B cell (primary cell): ENCODE measurements around the gene MYADML2. TPM values are rescaled to one million over a fixed set of nuclear protein-coding genes. Genes with fewer than 3 reads are reported as not detected.
A peak's percentile ranks its signal among the peaks of the same experiment; 100 is the strongest.

ENCODE experiments used
- ATAC-seq: fragments of 200-7000 bp; cut with Tn5 transposase; one replicate; pipeline ENCODE4 v1.10.0; 2021; ENCODE audit warnings: low read depth, mild to moderate bottlenecking, moderate number of reproducible peaks, moderate library complexity
- CTCF ChIA-PET: fragments of 350-600 bp; sonication (Branson Sonifier 250); formaldehyde crosslinking; loops from one replicate; lab custom pipeline; 2021; ENCODE audit warnings: antibody characterized with exemption, inconsistent platforms; lab: Charles Lee
- POLR2A ChIA-PET: fragments of 350-600 bp; sonication (Branson Sonifier 250); formaldehyde crosslinking; loops from one replicate; lab custom pipeline; 2021; ENCODE audit warnings: antibody characterized with exemption; lab: Charles Lee
- DNase-seq: peaks from one replicate; pipeline ENCODE4 v3.0.0; 2013
- H2AFZ ChIP-seq: 2 replicates; pipeline ENCODE4 v1.6.1; 2012; ENCODE audit warnings: mild to moderate bottlenecking, low read depth, low read length; ENCODE audit not compliant: insufficient read depth, poor library complexity, severe bottlenecking
- H3K27ac ChIP-seq, 2 donors: 1 replicate in 1 of 2; 2 replicates in 1 of 2; pipeline ENCODE4 v1.5.1; 2012 to 2013; ENCODE audit warnings: low read length in 2 of 2, mild to moderate bottlenecking in 2 of 2, moderate library complexity in 1 of 2
- H3K27me3 ChIP-seq, 4 experiments: fragments of 200-600 bp in 1 of 4; sonication (generic) in 1 of 4; replicated peaks in 1 of 4; 1 replicate in 2 of 4; 2 replicates in 2 of 4; pipeline versions ENCODE4 v1.6.1 to v1.7.0; 2013 to 2016; ENCODE audit warnings: low read length in 3 of 4, mild to moderate bottlenecking in 2 of 4, mixed read lengths in 1 of 4, moderate library complexity in 1 of 4; ENCODE audit not compliant: insufficient read depth in 4 of 4, control insufficient read depth in 3 of 4; ENCODE audit errors: control extremely low read depth in 1 of 4
- H3K36me3 ChIP-seq, 2 experiments: replicated peaks in 1 of 2; 1 replicate in 1 of 2; 2 replicates in 1 of 2; pipeline versions ENCODE4 v1.6.1 to v1.7.1; 2013; ENCODE audit warnings: low read length in 1 of 2; ENCODE audit not compliant: insufficient read depth in 2 of 2, control insufficient read depth in 1 of 2; ENCODE audit errors: control extremely low read depth in 1 of 2, extremely low read depth in 1 of 2
- H3K4me1 ChIP-seq, 2 donors: fragments of 200-600 bp in 1 of 2; sonication (generic) in 1 of 2; 1 replicate in 1 of 2; 2 replicates in 1 of 2; pipeline versions ENCODE4 v1.5.1 to v1.6.1; 2013 to 2017; ENCODE audit warnings: low read length in 2 of 2; ENCODE audit not compliant: control insufficient read depth in 2 of 2, insufficient read depth in 2 of 2
- H3K4me2 ChIP-seq: replicated peaks from 2 replicates; pipeline ENCODE3; 2012; ENCODE audit warnings: mild to moderate bottlenecking, low read depth, low read length; ENCODE audit not compliant: poor library complexity, severe bottlenecking
- H3K4me3 ChIP-seq, 5 experiments: fragments of 200-600 bp in 1 of 5; sonication (generic) in 1 of 5; 1 replicate in 3 of 5; 2 replicates in 2 of 5; pipeline versions ENCODE4 v1.5.1 to v1.7.0; 2011 to 2016; ENCODE audit warnings: low read length in 4 of 5, mild to moderate bottlenecking in 4 of 5, low read depth in 2 of 5, control low read depth in 1 of 5, moderate library complexity in 1 of 5; ENCODE audit not compliant: insufficient read depth in 1 of 5; ENCODE audit errors: control extremely low read depth in 1 of 5, extremely low read depth in 1 of 5
- H3K79me2 ChIP-seq: fragments of 200-600 bp; sonication (generic); one replicate; pipeline ENCODE4 v1.6.0; 2016; ENCODE audit warnings: low read length; ENCODE audit not compliant: control insufficient read depth, insufficient read depth
- H3K9ac ChIP-seq: fragments of 200-600 bp; sonication (generic); 2 replicates; pipeline ENCODE4 v1.6.1; 2017; ENCODE audit warnings: mild to moderate bottlenecking, low read length, moderate library complexity
- H3K9me3 ChIP-seq, 3 donors: one replicate each; pipeline versions ENCODE4 v1.6.1 to v1.7.1; 2013; ENCODE audit warnings: low read length in 2 of 3; ENCODE audit not compliant: control insufficient read depth in 2 of 3, insufficient read depth in 1 of 3; ENCODE audit errors: control extremely low read depth in 1 of 3
- H4K20me1 ChIP-seq: 2 replicates; pipeline ENCODE4 v1.6.0; 2012; ENCODE audit warnings: mild to moderate bottlenecking, low read length; ENCODE audit not compliant: insufficient read depth, control insufficient read depth, poor library complexity, severe bottlenecking
- H3K27ac Mint-ChIP-seq: one replicate; pipeline ENCODE4 v1.8.0; 2021; ENCODE audit warnings: mixed read lengths
- H3K27me3 Mint-ChIP-seq: one replicate; pipeline ENCODE4 v1.8.0; 2021; ENCODE audit warnings: mixed read lengths
- H3K4me1 Mint-ChIP-seq: one replicate; pipeline ENCODE4 v1.8.0; 2021; ENCODE audit warnings: mixed read lengths
- H3K4me3 Mint-ChIP-seq: one replicate; pipeline ENCODE4 v1.8.0; 2021; ENCODE audit warnings: mixed read lengths
- H3K9me3 Mint-ChIP-seq: one replicate; pipeline ENCODE4 v1.8.0; 2022; ENCODE audit warnings: mixed read lengths; ENCODE audit not compliant: insufficient read depth
- CTCF ChIP-seq: fragments of 200-600 bp; IDR thresholded peaks from one replicate; pipeline ENCODE4 v1.8.0; 2022; ENCODE audit warnings: antibody characterized with exemption, mild to moderate bottlenecking
- EZH2 ChIP-seq: IDR thresholded peaks from 2 replicates; pipeline ENCODE4 v1.6.1; 2012; ENCODE audit warnings: borderline replicate concordance, low read depth, mild to moderate bottlenecking, moderate library complexity, low read length; ENCODE audit not compliant: insufficient read depth, poor library complexity, severe bottlenecking
- WGBS: methylation state at CpG from one replicate; pipeline ENCODE4 v1.1.5; 2013; ENCODE audit warnings: missing lambda C conversion rate; ENCODE audit not compliant: insufficient coverage; 5-methylcytosine and 5-hydroxymethylcytosine counted together
- intact Hi-C: fragments of 100-400 bp; cut with micrococcal nuclease; formaldehyde crosslinking; loops from one replicate; pipeline ENCODE4 v1.10.0; 2022
- polyA plus RNA-seq: library from polyadenylated mRNA; depleted of rRNA; stranded (reverse); fragments of >200 nt; gene quantifications from 2 replicates; pipeline ENCODE4 v1.2.3, GENCODE V29; 2012
- total RNA-seq, 2 donors: library from RNA; stranded (reverse); fragments of 120-200 nt in 1 of 2; gene quantifications; 1 replicate in 1 of 2; 2 replicates in 1 of 2; pipeline versions ENCODE4 v1.2.3 to v1.2.4, GENCODE V29; 2013 to 2022

The MYADML2 gene
- total and polyA plus RNA-seq, 2 donors (not counting 1 experiment from before 2014, with no cell fraction given), result not detected

GRCh38 chr17:81890447-81891302 is 56.4 kb downstream of the MYADML2 start:
- Mint-ChIP-seq H3K9me3 (no peaks in the 10 kb centered on the region), H3K27ac (peak overlapping the region; percentile 88), H3K4me3 (peak overlapping the region; percentile 83), H3K27me3 (no peaks in the 10 kb centered on the region), H3K4me1 (peaks cover 19% of the 10 kb centered on the region)
- ATAC-seq (no peak), DNase-seq (peak; percentile 55)
- ChIA-PET POLR2A (interaction anchor here (1.0 kb wide), 1 partner anchor 207 kb away, joined by 3 read pairs; the partner anchor contains the start of genes ARL16 and HGS), CTCF (interaction anchor here (0.7 kb wide), 1 partner anchor 18 kb away, joined by 3 read pairs; no protein-coding TSS in a partner anchor)
- 11% methylated on average over 65 of the region's 69 CpGs for WGBS
- Histone ChIP-seq H4K20me1 (peaks cover 7% of the 10 kb centered on the region), H3K36me3 (peaks cover 2 to 45% of the 10 kb centered on the region in 2 experiments), H3K79me2 (peaks cover 50% of the 10 kb centered on the region), H3K4me3 (peak overlapping the region; percentile 4 to 71 (median 62)), H3K27me3 (no peaks in the 10 kb centered on the region), H2AFZ (peak overlapping the region; percentile 38), H3K9me3 (no peaks in the 10 kb centered on the region), H3K4me1 (peaks cover 10 to 25% of the 10 kb centered on the region in 2 donors), H3K4me2 (peak overlapping the region; percentile 93), H3K27ac (peak overlapping the region; percentile 34 to 83), H3K9ac (peak overlapping the region; percentile 84)
- intact Hi-C loops, result loop anchor here (1.0 to 5.0 kb wide), 7 partner anchors 20 to 207 kb away; partner anchors contain the start of genes ARL16, MAFG, MCRIP1 and MRPL12
- TF ChIP-seq CTCF (no peak), EZH2 (no peak)

Other genes with a start within 250 kb of the MYADML2 start
- 23.8 and 24.1 TPM in 2 replicates for gene MRPL12, start 243.9 kb downstream of the MYADML2 start, total RNA-seq
- gene MRPL12, start 243.9 kb downstream of the MYADML2 start, polyA plus RNA-seq, result 15.9 and 25.6 TPM in 2 replicates
- 5.0 and 6.5 TPM in 2 replicates for gene SLC25A10, start 234.9 kb downstream of the MYADML2 start, total RNA-seq
- gene SLC25A10, start 234.9 kb downstream of the MYADML2 start, polyA plus RNA-seq, result 2.9 and 3.9 TPM in 2 replicates
- not detected in 2 replicates for gene GCGR, start 143.1 kb downstream of the MYADML2 start, total RNA-seq
- gene GCGR, start 143.1 kb downstream of the MYADML2 start, polyA plus RNA-seq, result not detected in 2 replicates
- 69.7 and 74.3 TPM in 2 replicates for gene MCRIP1, start 113.9 kb downstream of the MYADML2 start, total RNA-seq
- 59.2 and 84.0 TPM in 2 replicates for gene MCRIP1, start 113.9 kb downstream of the MYADML2 start, polyA plus RNA-seq
- gene PPP1R27, start 112.2 kb downstream of the MYADML2 start, total RNA-seq, result not detected in 2 replicates
- gene PPP1R27, start 112.2 kb downstream of the MYADML2 start, polyA plus RNA-seq, result not detected in 2 replicates
- gene P4HB, start 86.7 kb downstream of the MYADML2 start, total RNA-seq, result 191 and 197 TPM in 2 replicates
- 37.4 and 42.5 TPM in 2 replicates for gene P4HB, start 86.7 kb downstream of the MYADML2 start, polyA plus RNA-seq
- gene ARHGDIA, start 75.9 kb downstream of the MYADML2 start, total RNA-seq, result 262 and 263 TPM in 2 replicates
- 510 and 744 TPM in 2 replicates for gene ARHGDIA, start 75.9 kb downstream of the MYADML2 start, polyA plus RNA-seq
- 49.7 and 52.1 TPM in 2 replicates for gene ALYREF, start 55.6 kb downstream of the MYADML2 start, total RNA-seq
- gene ALYREF, start 55.6 kb downstream of the MYADML2 start, polyA plus RNA-seq, result 102 and 128 TPM in 2 replicates
- gene ANAPC11, start 55.5 kb downstream of the MYADML2 start, total RNA-seq, result 39.5 and 43.3 TPM in 2 replicates
- gene ANAPC11, start 55.5 kb downstream of the MYADML2 start, polyA plus RNA-seq, result 110 and 120 TPM in 2 replicates
- 0.24 and 0.44 TPM in 2 replicates for gene NPB, start 45.0 kb downstream of the MYADML2 start, total RNA-seq
- gene NPB, start 45.0 kb downstream of the MYADML2 start, polyA plus RNA-seq, result not detected in 2 replicates
- 34.2 and 34.9 TPM in 2 replicates for gene PCYT2, start 35.8 kb downstream of the MYADML2 start, total RNA-seq
- 33.4 and 38.7 TPM in 2 replicates for gene PCYT2, start 35.8 kb downstream of the MYADML2 start, polyA plus RNA-seq
- 82.7 and 83.2 TPM in 2 replicates for gene SIRT7, start 29.1 kb downstream of the MYADML2 start, total RNA-seq
- 59.5 and 77.2 TPM in 2 replicates for gene SIRT7, start 29.1 kb downstream of the MYADML2 start, polyA plus RNA-seq
- gene MAFG, start 19.5 kb downstream of the MYADML2 start, total RNA-seq, result 27.9 and 29.0 TPM in 2 replicates
- 11.4 and 29.8 TPM in 2 replicates for gene MAFG, start 19.5 kb downstream of the MYADML2 start, polyA plus RNA-seq
- gene PYCR1, start 9.9 kb downstream of the MYADML2 start, total RNA-seq, result 3.7 and 4.4 TPM in 2 replicates
- gene PYCR1, start 9.9 kb downstream of the MYADML2 start, polyA plus RNA-seq, result 3.7 and 4.3 TPM in 2 replicates
- not detected in 2 replicates for gene NOTUM, start 14.0 kb upstream of the MYADML2 start, total RNA-seq
- not detected in 2 replicates for gene NOTUM, start 14.0 kb upstream of the MYADML2 start, polyA plus RNA-seq
- 46.7 and 50.4 TPM in 2 replicates for gene ASPSCR1, start 30.4 kb upstream of the MYADML2 start, total RNA-seq
- gene ASPSCR1, start 30.4 kb upstream of the MYADML2 start, polyA plus RNA-seq, result 32.3 and 34.0 TPM in 2 replicates
- 26.7 and 37.0 TPM in 2 replicates for gene CENPX, start 75.6 kb upstream of the MYADML2 start, total RNA-seq
- 36.8 and 40.1 TPM in 2 replicates for gene CENPX, start 75.6 kb upstream of the MYADML2 start, polyA plus RNA-seq
- 16.3 and 19.4 TPM in 2 replicates for gene LRRC45, start 76.1 kb upstream of the MYADML2 start, total RNA-seq
- gene LRRC45, start 76.1 kb upstream of the MYADML2 start, polyA plus RNA-seq, result 19.6 and 20.4 TPM in 2 replicates
- 0.41 and 0.62 TPM in 2 replicates for gene RAC3, start 84.4 kb upstream of the MYADML2 start, total RNA-seq
- 1.1 and 2.0 TPM in 2 replicates for gene RAC3, start 84.4 kb upstream of the MYADML2 start, polyA plus RNA-seq
- 63.9 and 70.7 TPM in 2 replicates for gene DCXR, start 90.5 kb upstream of the MYADML2 start, total RNA-seq
- 143 and 424 TPM in 2 replicates for gene DCXR, start 90.5 kb upstream of the MYADML2 start, polyA plus RNA-seq
- 30.1 TPM in 2 replicates for gene RFNG, start 104.6 kb upstream of the MYADML2 start, total RNA-seq
- 37.8 and 44.5 TPM in 2 replicates for gene RFNG, start 104.6 kb upstream of the MYADML2 start, polyA plus RNA-seq
- 79.5 and 80.5 TPM in 2 replicates for gene GPS1, start 104.7 kb upstream of the MYADML2 start, total RNA-seq
- gene GPS1, start 104.7 kb upstream of the MYADML2 start, polyA plus RNA-seq, result 105 and 124 TPM in 2 replicates
- 109 and 112 TPM in 2 replicates for gene DUS1L, start 118.6 kb upstream of the MYADML2 start, total RNA-seq
- gene DUS1L, start 118.6 kb upstream of the MYADML2 start, polyA plus RNA-seq, result 241 and 291 TPM in 2 replicates
- gene FASN, start 151.0 kb upstream of the MYADML2 start, total RNA-seq, result 35.6 and 36.8 TPM in 2 replicates
- gene FASN, start 151.0 kb upstream of the MYADML2 start, polyA plus RNA-seq, result 19.4 and 29.6 TPM in 2 replicates